Activated CD4-positive, alpha-beta T cell treated with anti-CD3 and anti-CD28 coated beads, Interleukin-2, amount 50 U/mL, for 1 hour (primary cell): Measurements from ENCODE around the gene ITGA8.
A peak's percentile ranks its signal among the peaks of the same experiment; 100 is the strongest.
"Not testable (repeated sequence)": the region's sequence is repeated elsewhere in the genome, so short reads cannot be mapped to it uniquely, and the experiment has no call there.

ENCODE experiments used
- DNase-seq: peaks from one replicate; pipeline ENCODE4 v3.0.0-alpha.2; 2020

ITGA8 gene

GRCh38 chr10:15603446-15604011 lies 116.2 kb downstream of the ITGA8 start:
- DNase-seq = no peak

- DNase-seq = no peak
These were observed 117.9 kb downstream of the ITGA8 start for GRCh38 chr10:15601819-15602218.

GRCh38 chr10:15595260-15595659 lies 124.5 kb downstream of the ITGA8 start:
- no peak for DNase-seq

- DNase-seq = no peak
These were observed 127.8 kb downstream of the ITGA8 start for GRCh38 chr10:15591937-15592336.

- DNase-seq = no peak
These were observed 128.3 kb downstream of the ITGA8 start for GRCh38 chr10:15591431-15591830.

- no peak for DNase-seq
These were observed 130.8 kb downstream of the ITGA8 start for GRCh38 chr10:15588635-15589508.

- DNase-seq = no peak
These were observed 131.6 kb downstream of the ITGA8 start for GRCh38 chr10:15588151-15588550.

- no peak for DNase-seq
These were observed 132.5 kb downstream of the ITGA8 start for GRCh38 chr10:15587271-15587670.

GRCh38 chr10:15585303-15585715 lies 134.4 kb downstream of the ITGA8 start:
- peak; percentile 2 for DNase-seq

- not testable (repeated sequence) for DNase-seq
These were observed 136.8 kb downstream of the ITGA8 start for GRCh38 chr10:15582972-15583371.

- DNase-seq = no peak
These were observed 140.1 kb downstream of the ITGA8 start for GRCh38 chr10:15579605-15580004.

GRCh38 chr10:15572531-15573045 lies 147.1 kb downstream of the ITGA8 start:
- DNase-seq = no peak

GRCh38 chr10:15571575-15571974 lies 148.1 kb downstream of the ITGA8 start:
- DNase-seq = no peak

- DNase-seq = no peak
These were observed 148.9 kb downstream of the ITGA8 start for GRCh38 chr10:15570738-15571339.

- DNase-seq = no peak
These were observed 151.8 kb downstream of the ITGA8 start for GRCh38 chr10:15567952-15568351.

- no peak for DNase-seq
These were observed 156.5 kb downstream of the ITGA8 start for GRCh38 chr10:15563246-15563645.

GRCh38 chr10:15562578-15562977 lies 157.1 kb downstream of the ITGA8 start:
- no peak for DNase-seq

- no peak for DNase-seq
These were observed 157.6 kb downstream of the ITGA8 start for GRCh38 chr10:15562116-15562515.

GRCh38 chr10:15558136-15558535 lies 161.6 kb downstream of the ITGA8 start:
- DNase-seq = no peak

- DNase-seq = not testable (repeated sequence)
These were observed 162.6 kb downstream of the ITGA8 start for GRCh38 chr10:15557168-15557567.

- DNase-seq = no peak
These were observed 168.8 kb downstream of the ITGA8 start for GRCh38 chr10:15550950-15551349.

- no peak for DNase-seq
These were observed 171.4 kb downstream of the ITGA8 start for GRCh38 chr10:15548331-15548730.

GRCh38 chr10:15546606-15547005 lies 173.1 kb downstream of the ITGA8 start:
- DNase-seq = no peak

- DNase-seq = no peak
These were observed 173.8 kb downstream of the ITGA8 start for GRCh38 chr10:15545884-15546283.
